CD4-positive, alpha-beta T cell (primary cell): ENCODE results near the gene KRTAP5-7. TPM values are rescaled to one million over a fixed set of nuclear protein-coding genes. Genes with fewer than 3 reads are reported as not detected.

Experiments
- ATAC-seq: fragments of 200-7000 bp; cut with Tn5 transposase; one replicate; pipeline ENCODE4 v1.10.0; 2022; ENCODE audit warnings: mild to moderate bottlenecking; ENCODE audit not compliant: poor library complexity
- CTCF ChIA-PET: fragments of 350-600 bp; sonication (Branson Sonifier 250); formaldehyde crosslinking; loops from one replicate; lab custom pipeline; 2021; ENCODE audit warnings: antibody characterized with exemption, inconsistent platforms; lab: Charles Lee
- POLR2A ChIA-PET: fragments of 350-600 bp; sonication (Branson Sonifier 250); formaldehyde crosslinking; loops from one replicate; lab custom pipeline; 2021; ENCODE audit warnings: antibody characterized with exemption, inconsistent platforms; lab: Charles Lee
- DNase-seq, 14 experiments: peaks; one replicate each; pipeline ENCODE4 v3.0.0-alpha.2; 2013 to 2020; ENCODE audit warnings: mixed read lengths in 2 of 14
- H3K27ac ChIP-seq, 2 donors: one replicate each; pipeline versions ENCODE4 v1.5.1 to v1.7.0; 2013; ENCODE audit warnings: low read length in 2 of 2, low read depth in 1 of 2, mild to moderate bottlenecking in 1 of 2
- H3K27me3 ChIP-seq, 2 experiments: 1 replicate in 1 of 2; 2 replicates in 1 of 2; pipeline versions ENCODE4 v1.6.1 to v1.7.0; 2013; ENCODE audit warnings: low read length in 2 of 2, control low read depth in 1 of 2, mild to moderate bottlenecking in 1 of 2, moderate library complexity in 1 of 2; ENCODE audit not compliant: insufficient read depth in 2 of 2, control insufficient read depth in 1 of 2
- H3K36me3 ChIP-seq: one replicate; pipeline ENCODE4 v1.6.1; 2013; ENCODE audit warnings: low read length, control low read depth; ENCODE audit not compliant: insufficient read depth
- H3K4me1 ChIP-seq: one replicate; pipeline ENCODE4 v1.6.1; 2013; ENCODE audit warnings: low read length, control low read depth; ENCODE audit not compliant: insufficient read depth
- H3K4me3 ChIP-seq: one replicate; pipeline ENCODE4 v1.5.1; 2013; ENCODE audit warnings: mild to moderate bottlenecking, low read length, moderate library complexity
- H3K9me3 ChIP-seq, 2 experiments: 1 replicate in 1 of 2; 2 replicates in 1 of 2; pipeline versions ENCODE4 v1.6.1 to v1.7.0; 2013; ENCODE audit warnings: low read length in 2 of 2, mild to moderate bottlenecking in 2 of 2, control low read depth in 1 of 2, moderate library complexity in 1 of 2; ENCODE audit not compliant: control insufficient read depth in 1 of 2, insufficient read depth in 1 of 2
- H3K27ac Mint-ChIP-seq: one replicate; pipeline ENCODE4 v1.8.0; 2020; ENCODE audit warnings: mixed read lengths
- H3K27me3 Mint-ChIP-seq: one replicate; pipeline ENCODE4 v1.8.0; 2021; ENCODE audit warnings: mixed read lengths
- H3K36me3 Mint-ChIP-seq: one replicate; pipeline ENCODE4 v1.8.0; 2021; ENCODE audit warnings: low read depth, mixed read lengths
- H3K4me1 Mint-ChIP-seq: one replicate; pipeline ENCODE4 v1.8.0; 2021; ENCODE audit warnings: low read depth, mixed read lengths
- H3K4me3 Mint-ChIP-seq: one replicate; pipeline ENCODE4 v1.8.0; 2020; ENCODE audit warnings: mild to moderate bottlenecking, mixed read lengths
- H3K9me3 Mint-ChIP-seq: one replicate; pipeline ENCODE4 v1.8.0; 2020; ENCODE audit warnings: mixed read lengths
- intact Hi-C, 2 experiments: fragments of 100-400 bp; cut with DNase I in 1 of 2; cut with micrococcal nuclease in 1 of 2; formaldehyde crosslinking; loops; one replicate each; pipeline versions ENCODE4 v1.15.1 to v1.9.0; 2023 to 2025; cut with DNase I, micrococcal nuclease
- total RNA-seq, 174 experiments: library from RNA in 2 of 174; stranded (reverse) in 2 of 174; gene quantifications; one replicate each; pipeline ENCODE4 v1.2.3 and lab custom pipeline; 2021 to 2026
- TF ChIP-seq, protein P1 (sequence below): fragments of 200-600 bp; IDR thresholded peaks from one replicate; pipeline ENCODE4 v1.8.0; 2022; ENCODE audit warnings: antibody characterized with exemption, mild to moderate bottlenecking

Gene KRTAP5-7
- total RNA-seq, 2 experiments from 2014 or later: not detected

DNA sequence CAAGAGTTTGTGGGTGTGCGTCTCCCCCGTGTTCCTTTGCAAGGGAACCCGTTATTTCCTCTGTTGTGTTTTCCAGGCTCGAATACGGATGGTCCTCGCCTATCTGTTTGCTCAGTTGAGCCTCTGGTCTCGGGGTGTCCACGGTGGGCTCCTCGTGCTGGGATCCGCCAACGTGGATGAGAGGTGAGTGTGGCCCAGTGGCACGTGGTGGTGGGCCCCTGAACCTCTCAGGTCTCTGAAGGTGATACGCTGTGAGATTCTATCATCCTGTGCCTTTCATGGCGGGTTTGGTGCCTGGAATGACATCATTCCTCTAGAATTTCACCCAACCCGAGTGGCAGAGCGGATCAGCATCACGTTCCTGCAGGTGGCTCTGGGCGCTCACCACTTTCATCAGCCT lies 41.6 kb upstream of the KRTAP5-7 start:
- CTCF ChIA-PET: no interaction called here
- no peaks in the 10 kb centered on the region for H3K4me1 Mint-ChIP-seq
- Histone ChIP-seq H3K4me1 (no peaks in the 10 kb centered on the region), H3K9me3 (no peaks in the 10 kb centered on the region), H3K27ac (no peak overlapping the region), H3K27me3 (no peaks in the 10 kb centered on the region), H3K36me3 (peaks cover 73% of the 10 kb centered on the region), H3K4me3 (no peak overlapping the region)
- ATAC-seq (no peak), DNase-seq (peak in 1 of 14 experiments; percentile 19)
- peaks cover 88% of the 10 kb centered on the region for H3K36me3 Mint-ChIP-seq
- no peaks in the 10 kb centered on the region for H3K27me3 Mint-ChIP-seq
- H3K4me3 Mint-ChIP-seq: no peak overlapping the region
- intact Hi-C loops: no loop called here
- POLR2A ChIA-PET: no interaction called here
- no peak overlapping the region for H3K27ac Mint-ChIP-seq
- H3K9me3 Mint-ChIP-seq: no peaks in the 10 kb centered on the region
- TF ChIP-seq, protein P1, sequence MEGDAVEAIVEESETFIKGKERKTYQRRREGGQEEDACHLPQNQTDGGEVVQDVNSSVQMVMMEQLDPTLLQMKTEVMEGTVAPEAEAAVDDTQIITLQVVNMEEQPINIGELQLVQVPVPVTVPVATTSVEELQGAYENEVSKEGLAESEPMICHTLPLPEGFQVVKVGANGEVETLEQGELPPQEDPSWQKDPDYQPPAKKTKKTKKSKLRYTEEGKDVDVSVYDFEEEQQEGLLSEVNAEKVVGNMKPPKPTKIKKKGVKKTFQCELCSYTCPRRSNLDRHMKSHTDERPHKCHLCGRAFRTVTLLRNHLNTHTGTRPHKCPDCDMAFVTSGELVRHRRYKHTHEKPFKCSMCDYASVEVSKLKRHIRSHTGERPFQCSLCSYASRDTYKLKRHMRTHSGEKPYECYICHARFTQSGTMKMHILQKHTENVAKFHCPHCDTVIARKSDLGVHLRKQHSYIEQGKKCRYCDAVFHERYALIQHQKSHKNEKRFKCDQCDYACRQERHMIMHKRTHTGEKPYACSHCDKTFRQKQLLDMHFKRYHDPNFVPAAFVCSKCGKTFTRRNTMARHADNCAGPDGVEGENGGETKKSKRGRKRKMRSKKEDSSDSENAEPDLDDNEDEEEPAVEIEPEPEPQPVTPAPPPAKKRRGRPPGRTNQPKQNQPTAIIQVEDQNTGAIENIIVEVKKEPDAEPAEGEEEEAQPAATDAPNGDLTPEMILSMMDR: no peak

DNA sequence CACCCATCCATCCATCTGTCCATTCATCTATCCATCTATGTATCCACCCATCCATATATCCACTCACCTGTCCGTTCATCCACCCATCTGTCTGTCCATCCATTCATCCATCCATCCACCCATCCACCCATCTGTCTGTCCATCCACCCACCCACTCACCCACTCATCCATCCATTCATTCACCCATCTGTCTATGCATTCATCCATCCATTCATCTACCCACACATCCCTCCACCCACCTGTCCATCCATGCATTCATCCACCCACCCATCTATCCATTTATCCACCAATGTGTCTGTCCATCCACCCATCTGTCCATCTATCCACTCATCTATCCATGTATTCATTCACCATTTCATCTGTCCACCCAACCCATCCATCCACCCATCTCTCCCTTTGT lies 40.7 kb upstream of the KRTAP5-7 start:
- CTCF ChIA-PET: no interaction called here
- Mint-ChIP-seq H3K27me3 (no peaks in the 10 kb centered on the region), H3K9me3 (no peaks in the 10 kb centered on the region), H3K4me1 (no peaks in the 10 kb centered on the region), H3K27ac (no peak overlapping the region), H3K4me3 (no peak overlapping the region), H3K36me3 (peaks cover 93% of the 10 kb centered on the region)
- Histone ChIP-seq H3K27ac (no peak overlapping the region), H3K4me3 (no peak overlapping the region), H3K9me3 (no peaks in the 10 kb centered on the region), H3K4me1 (no peaks in the 10 kb centered on the region), H3K36me3 (peaks cover 72% of the 10 kb centered on the region), H3K27me3 (no peaks in the 10 kb centered on the region)
- intact Hi-C loops: no loop called here
- ATAC-seq: no peak
- DNase-seq: no peak
- POLR2A ChIA-PET: no interaction called here
- TF ChIP-seq, protein P1: no peak

DNA sequence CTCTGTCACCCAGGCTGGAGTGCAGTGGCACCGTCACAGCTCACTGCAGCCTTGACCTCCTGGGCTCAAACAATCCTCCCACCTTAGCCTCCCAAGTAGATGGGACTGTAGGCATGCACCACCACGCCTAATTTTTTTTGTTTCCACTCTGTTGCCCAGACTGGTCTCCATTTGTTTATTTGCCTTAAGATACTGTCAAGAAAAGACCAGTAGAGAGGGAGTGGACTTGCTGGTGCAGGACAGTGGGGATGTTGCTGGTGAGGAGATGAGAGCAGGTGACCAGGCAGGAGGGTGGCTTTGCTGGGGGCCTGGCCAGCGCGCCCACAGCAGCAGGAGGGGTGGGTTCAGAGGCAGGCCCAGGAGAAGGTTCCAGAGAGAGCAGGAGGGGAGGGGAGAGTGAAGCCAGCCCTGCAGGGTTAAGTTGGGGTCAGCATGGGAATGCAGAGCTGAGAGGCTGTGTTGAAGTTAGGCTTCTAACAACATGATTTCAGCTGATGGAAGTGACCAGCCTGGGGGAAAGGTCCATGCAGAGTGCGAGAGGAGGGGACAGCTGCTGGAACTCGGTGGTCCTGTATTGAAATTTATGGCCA lies 38.3 kb upstream of the KRTAP5-7 start:
- peaks cover 60% of the 10 kb centered on the region for H3K36me3 ChIP-seq

More for the DNA sequence above, 38.3 kb upstream of the KRTAP5-7 start:
- Histone ChIP-seq H3K9me3 (no peaks in the 10 kb centered on the region), H3K27me3 (no peaks in the 10 kb centered on the region), H3K4me3 (no peak overlapping the region), H3K27ac (no peak overlapping the region), H3K4me1 (no peaks in the 10 kb centered on the region)
- TF ChIP-seq, protein P1: no peak
- no peak overlapping the region for H3K4me3 Mint-ChIP-seq
- H3K36me3 Mint-ChIP-seq: peaks cover 93% of the 10 kb centered on the region
- ChIA-PET CTCF (no interaction called here), POLR2A (no interaction called here)
- DNase-seq (peak in 1 of 14 experiments; percentile 8), ATAC-seq (no peak)
- H3K9me3 Mint-ChIP-seq: no peaks in the 10 kb centered on the region
- no peak overlapping the region for H3K27ac Mint-ChIP-seq
- H3K4me1 Mint-ChIP-seq: no peaks in the 10 kb centered on the region
- no peaks in the 10 kb centered on the region for H3K27me3 Mint-ChIP-seq
- intact Hi-C loops: no loop called here
